HG03442 (cell line): ENCODE data around the gene TESMIN.

Experiments used
- ATAC-seq: cut with Tn5 transposase; IDR thresholded peaks from one replicate; pipeline ENCODE4 v1.9.1; 2021; ENCODE audit warnings: mild to moderate bottlenecking, moderate library complexity; ENCODE audit not compliant: unreplicated experiment

Gene TESMIN, protein sequence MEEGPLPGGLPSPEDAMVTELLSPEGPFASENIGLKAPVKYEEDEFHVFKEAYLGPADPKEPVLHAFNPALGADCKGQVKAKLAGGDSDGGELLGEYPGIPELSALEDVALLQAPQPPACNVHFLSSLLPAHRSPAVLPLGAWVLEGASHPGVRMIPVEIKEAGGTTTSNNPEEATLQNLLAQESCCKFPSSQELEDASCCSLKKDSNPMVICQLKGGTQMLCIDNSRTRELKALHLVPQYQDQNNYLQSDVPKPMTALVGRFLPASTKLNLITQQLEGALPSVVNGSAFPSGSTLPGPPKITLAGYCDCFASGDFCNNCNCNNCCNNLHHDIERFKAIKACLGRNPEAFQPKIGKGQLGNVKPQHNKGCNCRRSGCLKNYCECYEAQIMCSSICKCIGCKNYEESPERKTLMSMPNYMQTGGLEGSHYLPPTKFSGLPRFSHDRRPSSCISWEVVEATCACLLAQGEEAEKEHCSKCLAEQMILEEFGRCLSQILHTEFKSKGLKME

DNA sequence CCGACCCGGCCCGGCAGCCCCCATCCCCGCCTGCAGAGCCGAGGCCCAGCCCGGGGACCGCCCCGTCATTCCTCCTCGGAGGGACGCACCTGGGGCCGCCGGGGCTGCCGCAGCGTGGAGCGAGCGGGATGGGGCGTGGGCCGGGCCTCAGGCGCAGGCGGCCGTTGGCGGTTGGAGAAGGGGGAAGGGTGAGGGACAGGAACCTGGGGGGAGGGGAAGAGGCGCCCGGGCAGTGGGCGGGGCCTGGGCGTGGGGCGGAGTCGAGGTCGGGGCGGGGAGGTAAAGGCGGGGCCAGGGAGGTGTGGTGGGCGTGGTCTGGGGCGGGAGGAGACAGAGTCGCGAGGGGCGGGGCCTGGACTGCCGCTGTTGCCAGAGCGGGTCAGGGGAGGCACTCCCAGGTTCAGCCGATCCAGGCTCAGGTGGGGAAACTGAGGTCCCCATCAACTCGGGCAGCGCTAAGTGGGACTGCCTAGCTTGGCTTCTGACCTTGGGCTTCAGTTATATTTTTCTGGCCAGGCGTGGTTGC lies at the start of gene TESMIN:
TESMIN (minus strand) TSS at position 190 of the 526 bp plus-strand sequence. CDS start 860 bp downstream, outside the sequence.
- no peak for ATAC-seq

DNA sequence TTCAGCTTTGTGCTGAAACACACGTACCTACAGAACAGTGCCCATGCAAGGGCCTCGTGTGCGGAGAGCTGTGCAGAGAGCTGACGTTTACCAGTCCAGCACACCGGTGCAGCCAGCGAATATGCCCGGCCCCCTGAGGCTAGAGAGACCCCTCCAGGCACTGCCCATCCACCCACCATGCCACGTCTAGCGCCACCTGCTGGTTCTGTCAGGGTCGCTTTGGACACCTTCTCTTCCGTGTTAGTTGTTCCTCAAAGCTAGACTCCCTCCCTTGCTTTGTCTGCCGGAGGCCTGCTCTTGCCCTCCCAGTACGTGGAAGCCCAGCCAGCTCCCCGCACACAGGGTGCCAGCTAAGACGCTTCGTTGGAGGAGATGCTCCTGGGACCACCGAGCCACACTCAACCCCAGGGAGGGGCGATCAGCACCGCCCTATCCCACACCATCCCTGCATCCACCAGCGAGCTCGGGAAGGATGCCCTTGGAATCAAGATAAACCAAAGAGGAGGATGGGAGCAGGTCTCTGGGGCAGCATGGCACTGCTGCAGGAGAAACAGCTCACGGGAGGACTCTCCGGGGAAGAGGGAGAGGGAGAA lies 47.0 kb upstream of the TESMIN start:
- no peak for ATAC-seq

DNA sequence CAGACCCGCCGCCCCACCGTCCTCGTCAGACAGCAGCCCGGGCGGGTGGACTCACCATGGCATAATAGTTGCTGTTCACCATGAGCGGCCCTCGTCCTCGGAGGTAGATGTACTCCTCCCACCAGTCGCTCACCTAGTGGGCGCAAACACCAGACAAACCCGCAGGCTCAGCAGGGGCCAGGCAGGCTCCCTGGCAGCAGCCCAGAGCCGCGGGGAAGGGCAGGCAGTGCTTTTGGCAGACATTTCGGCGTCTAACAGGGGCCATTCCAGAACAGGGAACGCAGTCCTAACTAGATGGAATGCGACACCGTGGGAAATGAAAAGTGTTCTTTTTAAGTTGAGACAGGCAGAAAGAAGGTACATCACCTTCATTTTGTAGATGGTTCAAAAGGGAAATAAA lies 45.5 kb upstream of the TESMIN start:
- no peak for ATAC-seq

DNA sequence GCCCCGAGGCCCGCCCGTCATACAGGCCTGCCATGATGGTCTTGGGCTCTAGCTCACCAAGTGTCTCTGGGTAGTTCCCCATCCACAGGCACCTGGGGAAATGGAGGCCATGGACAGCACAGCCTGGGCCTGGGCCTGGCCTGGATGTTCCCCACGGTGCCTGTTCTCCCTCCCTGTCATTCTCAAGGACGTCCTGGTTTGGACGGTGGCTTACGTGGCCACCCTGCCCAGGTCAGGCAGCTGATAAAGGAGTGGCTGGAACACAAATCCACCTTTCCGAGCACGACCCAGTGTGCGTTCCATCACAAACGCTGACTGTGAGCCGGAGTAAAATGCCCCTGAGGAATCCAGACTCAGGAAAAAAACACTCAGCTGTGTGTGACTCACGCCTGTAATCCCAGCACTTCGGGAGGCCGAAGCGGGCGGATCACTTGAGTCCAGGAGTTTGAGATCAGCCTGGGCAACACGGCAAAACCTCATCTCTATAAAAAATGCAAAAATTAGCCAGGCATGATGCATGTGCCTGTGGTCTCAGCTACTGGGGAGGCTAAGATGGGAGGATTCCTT lies 41.2 kb upstream of the TESMIN start:
- ATAC-seq = no peak

DNA sequence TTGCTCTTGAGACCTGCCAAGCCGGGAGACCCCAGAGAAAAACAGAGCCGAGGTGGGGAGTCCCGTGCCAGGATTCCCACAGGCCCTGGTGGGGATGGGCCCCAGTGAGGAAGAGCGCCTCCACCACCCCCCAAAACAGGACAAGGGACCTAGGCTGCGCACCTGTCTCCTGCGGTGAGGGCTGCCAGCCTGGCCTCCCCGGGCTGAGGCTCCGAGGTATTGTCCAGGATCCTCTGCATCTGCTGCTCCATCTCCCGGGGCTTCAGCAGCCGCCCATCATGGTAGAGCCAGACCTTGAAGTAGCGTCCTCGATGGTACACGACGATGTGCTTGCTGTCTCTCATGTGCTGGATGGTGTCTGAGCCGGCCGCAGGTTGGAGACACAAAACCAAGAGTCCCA lies 33.3 kb upstream of the TESMIN start:
- no peak for ATAC-seq

DNA sequence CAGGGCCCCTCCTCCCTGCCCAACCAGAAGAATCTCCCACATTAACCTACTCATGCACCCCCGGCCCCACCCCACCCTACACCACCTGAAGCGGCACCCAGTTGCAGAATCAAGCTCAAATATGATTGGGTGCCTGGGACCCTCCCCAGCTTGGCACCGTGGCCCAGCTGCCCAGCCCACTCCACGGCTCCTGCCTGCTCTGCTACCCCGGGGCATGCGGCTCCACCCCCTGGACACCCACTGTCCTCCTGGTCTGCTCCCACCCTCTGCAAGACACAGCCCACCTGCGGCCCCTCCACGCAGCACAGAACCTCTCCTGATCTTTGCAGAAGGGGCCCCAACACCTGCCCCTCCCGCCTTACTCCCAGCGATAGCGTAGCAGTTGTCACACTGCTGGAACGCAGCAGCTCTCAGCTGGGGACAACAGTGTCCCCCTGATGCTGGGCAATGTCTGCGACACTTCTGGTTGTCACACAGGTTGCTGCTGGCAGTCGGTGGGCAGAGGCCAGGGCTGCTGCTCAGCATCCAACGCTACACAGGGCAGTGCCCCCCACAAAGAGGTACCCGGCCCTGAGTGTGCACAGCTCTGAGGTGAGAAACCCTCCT lies 32.0 kb upstream of the TESMIN start:
- no peak for ATAC-seq

DNA sequence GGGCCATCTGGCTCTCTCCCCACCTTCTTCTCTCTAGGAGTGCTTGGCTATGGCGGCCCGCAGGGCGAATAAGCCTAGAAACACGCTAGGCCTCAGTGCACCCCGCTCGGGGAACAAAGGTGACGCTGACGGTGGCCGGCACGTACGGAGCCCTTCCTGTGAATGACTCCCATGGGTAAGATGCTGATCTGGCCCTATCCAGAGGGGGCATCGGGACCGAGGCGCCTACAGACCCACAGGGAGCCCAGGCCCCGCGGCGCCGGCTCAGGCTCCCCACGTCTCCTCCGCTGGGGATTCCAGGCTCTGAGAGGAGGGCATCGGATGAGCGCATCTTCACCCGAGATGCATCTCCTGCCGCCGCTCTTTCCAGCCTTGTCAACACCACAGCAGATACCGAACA lies 31.4 kb upstream of the TESMIN start:
- no peak for ATAC-seq

DNA sequence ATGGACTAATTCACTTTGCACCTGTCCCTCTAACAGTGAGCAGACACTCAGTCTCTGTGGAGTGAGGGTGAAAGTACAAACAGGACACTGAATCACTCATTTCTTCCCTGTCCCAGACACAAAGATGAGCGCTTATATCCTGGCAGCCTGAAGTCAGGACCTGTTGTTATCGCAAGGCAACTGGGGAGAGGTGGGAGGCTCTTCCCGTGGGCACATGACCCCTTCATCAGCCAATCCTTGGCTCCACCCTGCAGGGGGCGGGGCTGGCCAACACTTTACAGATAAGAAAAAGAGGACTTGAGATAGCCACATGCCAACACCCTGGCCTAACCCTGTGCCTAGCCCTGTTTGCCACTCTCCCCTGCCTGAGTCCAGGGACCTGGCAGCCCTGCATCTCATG lies 29.5 kb upstream of the TESMIN start:
- no peak for ATAC-seq

DNA sequence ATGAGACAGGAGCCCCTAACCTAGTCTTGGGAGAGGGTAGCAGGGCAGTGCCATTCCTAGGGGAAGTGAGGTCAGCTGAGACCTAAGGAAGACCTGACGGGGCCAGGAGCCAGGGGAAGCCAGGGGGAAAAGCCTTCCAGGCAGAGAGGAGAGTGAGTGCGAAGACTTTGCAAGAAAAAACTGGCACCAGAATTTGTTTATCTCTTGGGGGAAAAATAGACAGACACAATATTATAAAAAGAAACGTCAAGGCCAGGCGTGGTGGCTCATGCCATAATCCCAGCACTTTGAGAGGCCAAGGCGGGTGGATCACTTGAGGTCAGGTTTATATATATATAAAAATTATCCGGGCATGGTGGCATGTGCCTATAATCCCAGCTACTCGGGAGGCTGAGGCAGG lies 26.9 kb upstream of the TESMIN start:
- no peak for ATAC-seq

DNA sequence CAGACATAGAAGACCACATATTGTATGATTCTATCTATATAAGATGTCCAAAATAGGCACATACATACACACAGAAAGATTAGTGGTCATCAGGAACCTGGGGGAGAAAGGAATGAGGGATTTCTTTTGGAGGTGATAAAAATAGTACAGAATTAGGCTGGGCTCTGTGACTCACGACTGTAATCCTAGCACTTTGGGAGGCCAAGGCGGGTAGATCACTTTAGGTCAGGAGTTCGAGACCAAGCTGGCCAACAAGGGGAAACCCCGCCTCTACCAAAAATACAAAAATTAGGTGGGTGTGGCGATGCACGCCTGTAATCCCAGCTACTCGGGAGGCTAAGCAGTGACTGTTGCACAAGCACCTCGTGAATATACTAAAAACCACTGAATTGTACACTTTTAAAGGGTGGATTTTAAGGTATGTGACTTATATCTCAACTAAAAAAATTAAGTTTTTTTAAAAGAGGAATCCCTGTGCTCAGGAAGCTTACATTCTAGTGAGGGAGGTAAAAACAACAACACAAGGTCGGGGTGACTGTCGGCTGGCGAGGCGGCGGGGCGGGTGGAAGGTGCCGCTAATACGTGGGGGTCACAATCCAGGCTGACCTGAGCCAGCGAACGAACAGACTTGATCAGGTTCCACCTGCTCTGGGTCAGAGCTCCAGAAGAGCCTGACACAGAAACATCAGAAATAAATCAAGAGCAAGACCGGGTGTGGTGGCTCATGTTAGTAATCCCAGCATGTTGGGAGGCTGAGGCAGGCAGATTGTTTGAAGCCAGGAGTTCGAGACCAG lies 25.3 kb upstream of the TESMIN start:
- ATAC-seq = no peak

DNA sequence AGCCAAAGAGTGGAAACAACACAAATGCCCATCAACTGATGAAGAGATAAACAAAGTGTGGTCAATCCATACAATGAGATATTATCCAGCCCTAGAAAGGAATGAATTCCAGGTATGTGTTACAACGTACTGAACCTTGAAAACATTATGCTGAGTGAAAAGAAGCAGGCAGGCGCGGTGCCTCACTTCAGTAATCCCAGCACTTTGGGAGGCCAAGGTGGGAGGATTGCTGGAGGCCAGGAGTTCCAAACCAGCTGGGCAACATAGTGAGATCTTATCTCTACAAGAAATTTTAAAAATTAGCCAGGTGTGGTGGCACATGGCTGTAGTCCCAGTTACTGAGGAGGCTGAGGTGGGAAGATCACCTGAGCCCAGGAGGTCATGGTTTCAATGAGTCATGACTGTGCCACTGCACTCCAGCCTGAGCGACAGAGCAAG lies 24.6 kb upstream of the TESMIN start:
- ATAC-seq = no peak

DNA sequence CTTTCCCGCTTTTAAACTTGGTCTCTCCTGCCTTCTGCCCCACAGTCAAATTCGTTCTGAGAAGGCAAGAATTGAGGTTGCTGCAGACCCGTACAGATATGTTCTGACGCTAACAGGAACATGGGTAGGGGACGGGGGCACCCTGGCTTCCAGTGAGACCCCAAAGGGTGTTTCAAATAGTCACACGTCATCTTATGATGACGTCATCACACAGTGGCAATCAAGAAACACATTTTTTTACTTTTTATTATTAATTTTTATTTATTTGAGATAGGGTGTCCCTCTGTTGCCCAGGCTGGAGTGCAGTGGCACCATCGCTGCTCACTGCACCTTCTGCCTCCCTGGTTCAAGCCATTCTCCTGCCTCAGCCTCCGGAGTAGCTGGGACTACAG lies 22.9 kb upstream of the TESMIN start:
- no peak for ATAC-seq

DNA sequence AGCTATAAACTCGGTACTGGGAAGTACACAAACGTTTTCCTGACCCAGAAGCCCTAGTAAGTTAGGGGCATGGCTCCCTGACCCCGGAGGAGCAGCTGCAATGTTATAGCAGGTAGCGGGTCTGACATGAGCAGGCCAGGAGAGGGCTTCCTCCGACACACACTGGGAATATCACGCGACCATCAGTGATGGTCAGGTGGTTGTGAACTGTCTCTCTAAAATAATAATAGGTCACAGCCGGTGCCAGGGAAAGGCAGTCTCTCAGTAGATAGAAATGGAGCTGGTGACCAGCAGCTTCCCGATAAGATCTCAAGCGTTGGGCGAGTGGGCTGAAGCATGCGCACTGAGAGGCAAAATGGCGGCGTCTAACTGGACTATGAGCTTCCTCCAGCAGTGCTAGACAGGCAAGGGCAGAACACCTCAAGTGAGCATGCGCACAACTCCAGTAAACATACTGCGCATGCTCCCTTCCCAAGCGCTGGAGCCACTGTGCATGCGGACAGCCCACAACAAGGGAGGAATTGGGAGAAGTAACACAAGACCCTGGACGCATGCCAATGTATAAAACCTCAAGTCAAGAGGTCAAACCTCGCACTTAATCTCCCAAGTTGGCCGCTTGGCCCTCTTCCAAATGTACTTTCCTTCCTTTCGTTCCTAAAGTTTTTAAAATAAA lies 22.3 kb upstream of the TESMIN start:
- ATAC-seq = no peak

DNA sequence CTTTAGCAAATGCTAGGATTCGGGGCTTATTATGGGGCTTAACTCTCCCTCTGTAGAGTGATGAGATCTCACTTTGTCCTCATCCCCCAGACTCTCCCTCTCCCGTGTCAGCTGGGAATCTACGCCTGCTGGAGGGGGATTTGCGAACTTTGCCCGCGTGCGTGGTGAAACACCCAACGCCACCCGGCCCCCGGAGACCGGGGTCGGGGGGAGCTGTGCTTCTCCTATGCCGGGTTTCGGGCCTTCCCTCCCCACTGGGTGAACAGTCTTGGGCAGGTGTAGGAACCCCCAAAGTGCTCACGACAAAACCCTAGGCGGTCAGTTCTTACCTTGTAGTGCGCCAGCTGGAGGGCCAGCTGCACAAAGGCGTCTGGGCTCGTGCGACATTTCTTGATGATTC lies 21.6 kb upstream of the TESMIN start:
- ATAC-seq = no peak

DNA sequence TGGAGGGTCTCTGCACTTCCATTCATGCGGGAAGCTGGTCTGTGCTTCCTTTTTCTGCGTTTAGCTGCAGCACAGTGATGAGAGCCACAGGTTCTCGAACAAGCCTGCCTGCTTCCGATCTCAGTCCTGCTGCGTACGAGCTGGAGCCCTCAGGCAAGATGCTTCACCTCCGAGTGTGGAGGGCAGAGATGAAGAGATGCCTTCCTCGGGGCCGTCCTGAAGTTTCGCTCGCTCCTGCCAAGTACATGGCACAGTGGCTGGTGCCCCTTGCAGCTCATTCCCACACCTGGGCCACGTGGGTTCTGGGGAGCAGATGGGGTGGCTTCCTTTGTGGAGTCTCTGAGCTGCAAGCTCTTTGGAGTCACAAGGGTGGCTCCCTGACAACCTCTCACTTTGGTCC lies 19.5 kb upstream of the TESMIN start:
- no peak for ATAC-seq

DNA sequence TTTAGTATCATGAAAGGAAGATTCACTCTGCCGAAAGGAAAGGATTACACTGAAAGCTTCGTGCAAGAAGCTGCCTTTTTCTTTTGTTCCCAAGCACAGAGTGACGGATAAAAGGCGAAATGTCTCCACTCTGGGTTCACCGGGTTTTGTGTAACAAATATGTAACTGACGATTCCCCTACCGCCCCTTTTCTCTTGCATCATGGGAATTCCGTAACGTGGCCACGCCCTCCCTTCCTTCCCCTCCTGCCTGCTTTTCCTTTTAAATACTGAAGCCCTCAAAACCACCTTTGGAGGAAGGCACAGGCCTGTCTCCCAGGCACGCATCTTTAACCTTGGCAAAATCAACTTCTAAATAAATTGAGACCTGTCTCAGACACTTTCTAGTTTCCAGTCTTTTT lies 16.4 kb upstream of the TESMIN start:
- no peak for ATAC-seq

DNA sequence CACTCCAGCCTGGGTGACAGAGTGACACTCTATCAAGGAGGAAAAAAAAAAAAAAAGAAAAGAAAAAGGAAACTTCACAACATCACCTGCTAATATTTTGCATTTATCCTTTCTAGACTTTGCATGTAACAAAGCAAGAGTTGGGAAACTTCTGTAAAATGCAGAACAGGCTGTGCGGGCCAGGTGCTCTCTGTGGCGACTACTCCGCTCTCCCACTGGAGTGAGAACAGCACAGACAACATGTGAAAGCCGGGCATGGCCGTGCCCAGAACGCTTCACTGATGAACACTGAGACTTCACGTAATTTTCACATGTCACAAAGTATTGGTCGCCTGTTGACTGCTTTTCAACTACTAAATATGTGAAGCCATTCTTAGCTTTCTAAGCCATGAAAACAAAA lies 15.5 kb upstream of the TESMIN start:
- ATAC-seq = no peak

DNA sequence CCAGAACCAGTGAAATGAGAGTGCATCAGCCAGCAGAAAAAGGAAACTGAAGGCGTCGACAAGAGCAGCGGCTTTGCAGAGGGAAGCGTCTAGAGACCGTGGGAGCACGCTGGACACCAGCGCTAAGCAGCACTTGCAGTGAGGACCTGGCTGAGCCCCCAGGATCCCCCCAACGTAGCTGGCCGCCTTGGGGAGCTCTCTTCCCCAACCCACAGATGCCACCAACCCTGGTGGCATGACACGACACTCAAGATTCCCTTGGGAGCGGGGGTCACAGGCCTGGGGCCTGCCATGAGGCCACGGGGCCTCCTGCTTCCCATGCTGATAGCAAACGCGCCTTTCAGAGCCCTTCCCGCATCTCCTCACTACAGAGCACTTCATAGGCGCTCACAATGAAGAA lies 13.4 kb upstream of the TESMIN start:
- ATAC-seq = no peak

DNA sequence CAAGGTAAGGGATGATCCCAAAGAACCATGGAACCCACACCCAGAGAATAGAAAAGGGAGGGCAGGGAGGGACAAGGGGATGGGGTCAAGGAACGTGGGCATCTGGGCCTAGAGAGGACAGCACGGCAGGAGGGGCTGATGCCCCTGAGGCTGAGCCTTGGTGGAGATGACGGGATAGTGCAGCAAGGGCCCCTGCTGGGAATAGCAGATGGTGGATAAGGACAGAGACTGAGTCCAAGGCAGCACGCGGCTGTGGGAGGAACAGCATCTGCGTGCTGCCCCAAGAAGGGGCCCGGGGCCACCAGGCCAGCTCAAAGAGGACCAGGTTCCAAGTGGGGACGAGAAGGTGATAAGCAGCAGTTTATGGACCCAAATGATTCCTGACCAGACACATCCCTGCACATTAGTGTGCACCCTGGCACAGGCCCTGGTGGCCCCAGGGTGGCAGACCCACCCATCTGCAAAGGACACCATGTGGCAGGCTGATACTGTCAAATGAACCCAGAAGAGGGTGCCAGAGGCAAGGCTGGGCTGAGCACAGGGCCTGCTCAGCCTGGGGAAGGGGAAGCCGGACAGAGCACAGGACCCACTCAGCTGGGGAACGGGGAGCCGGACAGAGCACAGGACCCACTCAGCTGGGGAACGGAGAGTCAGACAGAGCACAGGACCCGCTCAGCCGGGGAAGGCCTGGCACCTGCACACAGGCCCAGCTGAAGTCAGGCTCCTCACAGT lies 12.8 kb upstream of the TESMIN start:
- ATAC-seq = no peak
